Loucy (cell line): Measurements from ENCODE around the gene SRBD1.
"Not testable (repeated sequence)": the region's sequence is repeated elsewhere in the genome, so short reads cannot be mapped to it uniquely, and the experiment has no call there.

Experiments
- H2AFZ ChIP-seq: fragments of 200-600 bp; sonication (generic); 2 replicates; pipeline ENCODE4 v1.6.0; 2016; ENCODE audit warnings: antibody characterized with exemption, mild to moderate bottlenecking, low read length, moderate library complexity
- H3F3A ChIP-seq: fragments of 200-600 bp; 2 replicates; pipeline ENCODE4 v1.6.0; 2016; ENCODE audit warnings: antibody characterized with exemption, low read depth, mild to moderate bottlenecking
- H3K27me3 ChIP-seq: fragments of 200-600 bp; sonication (generic); 2 replicates; pipeline ENCODE4 v1.6.1; 2014; ENCODE audit warnings: low read length, mild to moderate bottlenecking; ENCODE audit not compliant: insufficient read depth, poor library complexity, severe bottlenecking
- H3K36me3 ChIP-seq: fragments of 200-600 bp; sonication (generic); 2 replicates; pipeline ENCODE4 v1.6.1; 2016; ENCODE audit warnings: low read length; ENCODE audit not compliant: insufficient read depth
- H3K4me1 ChIP-seq: fragments of 200-600 bp; sonication (generic); 2 replicates; pipeline ENCODE4 v1.5.1; 2014; ENCODE audit warnings: low read length, mild to moderate bottlenecking; ENCODE audit not compliant: insufficient read depth, poor library complexity, severe bottlenecking
- H3K4me2 ChIP-seq: fragments of 200-600 bp; sonication (generic); 2 replicates; pipeline ENCODE4 v1.6.0; 2014; ENCODE audit warnings: antibody characterized with exemption, low read length, low read depth, mild to moderate bottlenecking; ENCODE audit not compliant: poor library complexity, severe bottlenecking
- H3K4me3 ChIP-seq: fragments of 200-600 bp; sonication (generic); 2 replicates; pipeline ENCODE4 v1.5.1; 2014; ENCODE audit warnings: low read length, mild to moderate bottlenecking, mixed read lengths; ENCODE audit not compliant: poor library complexity, severe bottlenecking
- H3K79me2 ChIP-seq: fragments of 200-600 bp; sonication (generic); 2 replicates; pipeline ENCODE4 v1.6.1; 2014; ENCODE audit warnings: low read length; ENCODE audit not compliant: insufficient read depth
- H3K9ac ChIP-seq: fragments of 200-600 bp; sonication (generic); 2 replicates; pipeline ENCODE4 v1.6.0; 2014; ENCODE audit warnings: mild to moderate bottlenecking, low read depth, low read length, moderate library complexity; ENCODE audit not compliant: poor library complexity, severe bottlenecking
- H3K9me2 ChIP-seq: fragments of 200-600 bp; sonication (generic); replicated peaks from 2 replicates; pipeline ENCODE4 v1.6.1; 2016; ENCODE audit warnings: low read depth, low read length, mixed read lengths
- H3K9me3 ChIP-seq: fragments of 200-600 bp; sonication (generic); 2 replicates; pipeline ENCODE4 v1.6.1; 2014; ENCODE audit warnings: mild to moderate bottlenecking, antibody characterized with exemption, low read length, low read depth; ENCODE audit not compliant: insufficient read depth
- H4K20me1 ChIP-seq: fragments of 200-600 bp; sonication (generic); 2 replicates; pipeline ENCODE4 v1.6.0; 2014; ENCODE audit warnings: antibody characterized with exemption, low read length, mild to moderate bottlenecking; ENCODE audit not compliant: insufficient read depth, poor library complexity, severe bottlenecking
- EZH2phosphoT487 ChIP-seq: fragments of 200-600 bp; IDR thresholded peaks from 2 replicates; pipeline ENCODE4 v1.6.1; 2018; ENCODE audit warnings: antibody characterized with exemption, mild to moderate bottlenecking, moderate library complexity, borderline replicate concordance
- TF ChIP-seq, protein P1 (sequence below): fragments of 200-600 bp; sonication (generic); conservative IDR thresholded peaks from 2 replicates; pipeline ENCODE4 v1.5.1; 2014; ENCODE audit warnings: mild to moderate bottlenecking, antibody characterized with exemption, low read length

The SRBD1 gene

DNA sequence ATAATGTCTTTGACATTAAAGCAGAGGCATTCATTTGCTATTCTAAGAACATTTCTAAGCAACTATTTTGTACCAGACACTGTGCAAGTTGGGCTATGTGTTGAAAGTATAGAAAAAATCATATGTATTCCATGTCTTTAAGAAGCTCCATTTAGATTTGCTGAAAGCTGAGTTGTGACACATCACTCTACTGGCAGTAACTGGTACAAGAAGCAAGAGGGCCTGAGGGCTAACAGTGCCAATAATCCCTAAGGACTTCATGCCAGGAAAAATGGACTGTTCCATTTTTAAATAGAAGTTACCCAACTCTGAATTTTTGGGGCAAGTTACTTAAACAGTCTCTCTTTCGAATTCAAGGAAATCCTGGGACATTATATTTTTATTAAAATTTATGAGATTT lies 178.7 kb downstream of the SRBD1 start:
- H3K9ac ChIP-seq: no peak overlapping the region
- H3K4me2 ChIP-seq: no peak overlapping the region
- peaks cover 7% of the 10 kb centered on the region; the same call in 1 of the 2 replicates for H3K79me2 ChIP-seq
- no peaks in the 10 kb centered on the region for H3K4me1 ChIP-seq
- H3K27me3 ChIP-seq: no peaks in the 10 kb centered on the region
- no peak overlapping the region for H2AFZ ChIP-seq
- peaks cover 20% of the 10 kb centered on the region for H3K36me3 ChIP-seq
- no peak overlapping the region for H3K4me3 ChIP-seq
- H3K9me2 ChIP-seq: no peaks in the 10 kb centered on the region
- peaks cover 7% of the 10 kb centered on the region; the same call in 1 of the 2 replicates for H3F3A ChIP-seq
- TF ChIP-seq, protein P1, sequence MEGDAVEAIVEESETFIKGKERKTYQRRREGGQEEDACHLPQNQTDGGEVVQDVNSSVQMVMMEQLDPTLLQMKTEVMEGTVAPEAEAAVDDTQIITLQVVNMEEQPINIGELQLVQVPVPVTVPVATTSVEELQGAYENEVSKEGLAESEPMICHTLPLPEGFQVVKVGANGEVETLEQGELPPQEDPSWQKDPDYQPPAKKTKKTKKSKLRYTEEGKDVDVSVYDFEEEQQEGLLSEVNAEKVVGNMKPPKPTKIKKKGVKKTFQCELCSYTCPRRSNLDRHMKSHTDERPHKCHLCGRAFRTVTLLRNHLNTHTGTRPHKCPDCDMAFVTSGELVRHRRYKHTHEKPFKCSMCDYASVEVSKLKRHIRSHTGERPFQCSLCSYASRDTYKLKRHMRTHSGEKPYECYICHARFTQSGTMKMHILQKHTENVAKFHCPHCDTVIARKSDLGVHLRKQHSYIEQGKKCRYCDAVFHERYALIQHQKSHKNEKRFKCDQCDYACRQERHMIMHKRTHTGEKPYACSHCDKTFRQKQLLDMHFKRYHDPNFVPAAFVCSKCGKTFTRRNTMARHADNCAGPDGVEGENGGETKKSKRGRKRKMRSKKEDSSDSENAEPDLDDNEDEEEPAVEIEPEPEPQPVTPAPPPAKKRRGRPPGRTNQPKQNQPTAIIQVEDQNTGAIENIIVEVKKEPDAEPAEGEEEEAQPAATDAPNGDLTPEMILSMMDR: no peak
- TF ChIP-seq EZH2phosphoT487: no peak
- H3K9me3 ChIP-seq: peaks cover 17% of the 10 kb centered on the region
- no peaks in the 10 kb centered on the region for H4K20me1 ChIP-seq

GRCh38 chr2:45426025-45426424 lies 185.0 kb downstream of the SRBD1 start:
- not testable (repeated sequence) for H3K9me3 ChIP-seq, H3K9ac ChIP-seq, H4K20me1 ChIP-seq, H3K36me3 ChIP-seq, H3K9me2 ChIP-seq, H3K27me3 ChIP-seq, H3F3A ChIP-seq, H3K4me3 ChIP-seq, H3K79me2 ChIP-seq, H3K4me1 ChIP-seq, H3K4me2 ChIP-seq, H2AFZ ChIP-seq

DNA sequence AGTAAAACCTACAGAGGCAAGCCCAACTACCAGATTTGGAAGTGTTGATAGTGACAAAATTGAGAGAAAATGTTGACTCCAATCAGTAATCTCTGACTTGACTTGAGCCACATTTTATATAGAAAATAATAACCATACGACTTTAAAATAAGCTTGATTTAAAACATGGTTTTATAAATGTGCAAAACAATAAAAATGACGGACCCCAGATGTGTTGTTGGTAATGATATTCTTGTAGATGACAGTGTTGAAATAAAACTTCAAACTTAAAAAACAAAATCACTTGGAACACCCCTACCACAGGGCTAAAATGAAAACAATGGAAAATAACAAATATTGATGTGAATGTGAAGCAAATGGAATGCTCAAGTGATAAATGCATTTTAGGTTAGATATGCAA lies 188.1 kb downstream of the SRBD1 start:
- no peak for TF ChIP-seq EZH2phosphoT487
- TF ChIP-seq, protein P1: no peak
- Histone ChIP-seq H3K4me2 (no peak overlapping the region), H3K27me3 (no peaks in the 10 kb centered on the region), H3K9me3 (no peaks in the 10 kb centered on the region), H3F3A (no peaks in the 10 kb centered on the region), H3K36me3 (peaks cover 21% of the 10 kb centered on the region; the same call in 1 of the 2 replicates), H3K79me2 (no peaks in the 10 kb centered on the region), H3K9ac (no peak overlapping the region), H3K9me2 (no peaks in the 10 kb centered on the region), H4K20me1 (no peaks in the 10 kb centered on the region), H3K4me1 (no peaks in the 10 kb centered on the region), H2AFZ (no peak overlapping the region), H3K4me3 (no peak overlapping the region)

DNA sequence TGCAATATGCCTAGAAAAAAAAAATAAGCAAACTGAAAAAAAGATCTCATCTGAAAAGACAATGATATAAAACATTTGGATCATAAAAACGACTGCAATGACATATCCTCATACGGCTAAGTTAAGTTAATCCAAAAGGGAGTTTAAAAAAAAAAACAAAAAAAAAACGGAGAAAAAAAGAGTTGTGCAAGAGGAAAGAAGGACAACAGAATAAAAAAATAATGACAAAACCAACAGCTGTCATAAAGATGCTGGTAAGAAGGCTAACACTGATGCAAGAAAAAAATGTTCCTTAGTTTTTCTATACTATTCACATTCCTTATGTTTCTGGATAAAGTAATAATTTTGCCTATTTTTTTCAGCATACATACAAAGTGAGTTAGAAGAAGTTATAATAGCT lies 192.5 kb downstream of the SRBD1 start:
- TF ChIP-seq EZH2phosphoT487: no peak
- TF ChIP-seq, protein P1: no peak
- H3K27me3 ChIP-seq: no peaks in the 10 kb centered on the region
- H3K79me2 ChIP-seq: no peaks in the 10 kb centered on the region
- no peaks in the 10 kb centered on the region for H3K9me2 ChIP-seq
- no peak overlapping the region for H3K4me3 ChIP-seq
- no peaks in the 10 kb centered on the region for H3F3A ChIP-seq
- H2AFZ ChIP-seq: no peak overlapping the region
- no peaks in the 10 kb centered on the region for H3K4me1 ChIP-seq
- no peak overlapping the region for H3K9ac ChIP-seq
- no peaks in the 10 kb centered on the region for H4K20me1 ChIP-seq
- no peaks in the 10 kb centered on the region for H3K9me3 ChIP-seq
- no peak overlapping the region for H3K4me2 ChIP-seq
- H3K36me3 ChIP-seq: peaks cover 38% of the 10 kb centered on the region; the same call in 1 of the 2 replicates
